HEK293 (cell line): Measurements from ENCODE around the gene TMCO1.

Experiments used
- CTCF ChIP-seq: fragments of 450-650 bp; formaldehyde crosslinking; IDR thresholded peaks from 2 replicates; pipeline ENCODE4 v1.5.1; 2016; ENCODE audit warnings: missing biosample characterization, missing genetic modification characterization
- PRDM10 ChIP-seq: fragments of 450-650 bp; formaldehyde crosslinking; IDR thresholded peaks from 2 replicates; pipeline ENCODE4 v1.5.1; 2016; ENCODE audit warnings: missing biosample characterization, missing genetic modification characterization
- PRDM6 ChIP-seq: fragments of 450-650 bp; formaldehyde crosslinking; IDR thresholded peaks from 2 replicates; pipeline ENCODE4 v1.5.1; 2017; ENCODE audit warnings: missing biosample characterization, missing genetic modification characterization
- REPIN1 ChIP-seq: fragments of 450-650 bp; formaldehyde crosslinking; IDR thresholded peaks from 2 replicates; pipeline ENCODE4 v1.5.1; 2017; ENCODE audit warnings: missing biosample characterization, missing genetic modification characterization, low read depth
- REST ChIP-seq: fragments of 450-650 bp; formaldehyde crosslinking; IDR thresholded peaks from 2 replicates; pipeline ENCODE4 v1.5.1; 2016; ENCODE audit warnings: missing biosample characterization, missing genetic modification characterization
- TCF7L2 ChIP-seq: IDR thresholded peaks from 2 replicates; pipeline ENCODE4 v1.6.1; 2011; ENCODE audit warnings: low read depth, mild to moderate bottlenecking, inconsistent platforms, low read length, moderate library complexity, borderline replicate concordance
- ZBTB11 ChIP-seq: fragments of 450-650 bp; formaldehyde crosslinking; conservative IDR thresholded peaks from 2 replicates; pipeline ENCODE4 v1.5.1; 2016; ENCODE audit warnings: low read depth, missing biosample characterization, missing genetic modification characterization
- ZEB2 ChIP-seq: fragments of 450-650 bp; formaldehyde crosslinking; IDR thresholded peaks from 2 replicates; pipeline ENCODE4 v1.5.1; 2016; ENCODE audit warnings: missing biosample characterization, missing genetic modification characterization
- ZNF211 ChIP-seq: fragments of 450-650 bp; formaldehyde crosslinking; IDR thresholded peaks from 2 replicates; pipeline ENCODE4 v1.5.1; 2016; ENCODE audit warnings: low read depth, missing biosample characterization, missing genetic modification characterization
- ZNF23 ChIP-seq: fragments of 450-650 bp; formaldehyde crosslinking; IDR thresholded peaks from 2 replicates; pipeline ENCODE4 v1.5.1; 2016; ENCODE audit warnings: missing biosample characterization, missing genetic modification characterization, borderline replicate concordance
- ZNF24 ChIP-seq: fragments of 450-650 bp; formaldehyde crosslinking; IDR thresholded peaks from 2 replicates; pipeline ENCODE4 v1.5.1; 2016; ENCODE audit warnings: missing biosample characterization, missing genetic modification characterization
- ZNF354C ChIP-seq: fragments of 450-650 bp; formaldehyde crosslinking; IDR thresholded peaks from 2 replicates; pipeline ENCODE4 v1.5.1; 2016; ENCODE audit warnings: missing biosample characterization, missing genetic modification characterization, low read depth, borderline replicate concordance
- ZNF585B ChIP-seq: fragments of 450-650 bp; formaldehyde crosslinking; IDR thresholded peaks from 2 replicates; pipeline ENCODE4 v1.5.1; 2016; ENCODE audit warnings: missing biosample characterization, missing genetic modification characterization

GRCh38 chr1:165737196-165737595, 31.5 kb downstream of the TMCO1 start:
- TF ChIP-seq TCF7L2 (no peak), ZNF354C (tag by site-specific recombination) (no peak), ZBTB11 (tag by site-specific recombination) (no peak), REST (tag by site-specific recombination) (no peak), CTCF (tag by site-specific recombination) (no peak), PRDM10 (tag by site-specific recombination) (no peak), ZEB2 (tag by site-specific recombination) (no peak), ZNF211 (tag by site-specific recombination) (no peak), ZNF24 (tag by site-specific recombination) (no peak), ZNF585B (tag by site-specific recombination) (no peak), ZNF23 (tag by site-specific recombination) (no peak), REPIN1 (tag by site-specific recombination) (no peak), PRDM6 (tag by site-specific recombination) (no peak)
